HCT116 (cell line): ENCODE measurements around the gene ICA1. TPM values are rescaled to one million over a fixed set of nuclear protein-coding genes. Genes with fewer than 3 reads are reported as not detected.

Experiments
- ATAC-seq: fragments of 200-7000 bp; cut with Tn5 transposase; 2 replicates; pipeline ENCODE4 v1.9.1; 2020; ENCODE audit warnings: mild to moderate bottlenecking, moderate library complexity
- BruUV-seq: library from RNA; stranded (reverse); fragments of 400-500 nt; replicated peaks from 2 replicates; lab custom pipeline; 2021; lab: Mats Ljungman, UMichigan
- CTCF ChIA-PET: fragments of 300-600 bp; sonication (Branson Sonifier 250); formaldehyde crosslinking; loops from one replicate; lab custom pipeline; 2021; ENCODE audit warnings: antibody characterized with exemption; lab: Charles Lee
- POLR2A ChIA-PET: fragments of 300-600, 350-600 bp; sonication (Branson Sonifier 250); formaldehyde crosslinking; loops from one replicate; lab custom pipeline; 2021; ENCODE audit warnings: antibody characterized with exemption; lab: Charles Lee
- RAD21 ChIA-PET, 2 experiments: fragments of 300-600 bp; sonication (Branson Sonifier 250); formaldehyde crosslinking; loops; one replicate each; lab custom pipeline; 2023; ENCODE audit warnings: low total read pairs in 2 of 2; ENCODE audit not compliant: uncharacterized antibody in 2 of 2, unreplicated experiment in 2 of 2, low non-redundant PET in 1 of 2; lab: Charles Lee
- DNase-seq: peaks from one replicate; pipeline ENCODE4 v3.0.0-alpha.2; 2010; ENCODE audit warnings: low read depth, low spot score
- H2AFZ ChIP-seq: fragments of 200-600 bp; shearing (Covaris generic), sonication (generic); 2 replicates; pipeline ENCODE4 v1.6.1; 2017; ENCODE audit warnings: low read depth, mixed run types, mixed read lengths, antibody characterized with exemption, low read length; ENCODE audit not compliant: poor library complexity, severe bottlenecking
- H3K27ac ChIP-seq: 2 replicates; pipeline ENCODE4 v1.5.1; 2012; ENCODE audit warnings: low read depth, low read length
- H3K27me3 ChIP-seq: fragments of 200-600 bp; sonication (generic); 2 replicates; pipeline ENCODE4 v1.6.1; 2016; ENCODE audit warnings: mixed run types, low read length, mixed read lengths; ENCODE audit not compliant: insufficient read depth
- H3K36me3 ChIP-seq, 2 experiments: fragments of 200-500 bp in 1 of 2; fragments of 200-600 bp in 1 of 2; sonication (Bioruptor generic) in 1 of 2; sonication (generic) in 1 of 2; 2 replicates each; pipeline versions ENCODE4 v1.5.1 to v1.6.1; 2014 to 2016; ENCODE audit warnings: low read length in 2 of 2, inconsistent platforms in 1 of 2, mixed read lengths in 1 of 2, mixed run types in 1 of 2; ENCODE audit not compliant: insufficient read depth in 2 of 2, control insufficient read depth in 1 of 2
- H3K4me1 ChIP-seq, 2 experiments: fragments of 200-600 bp in 1 of 2; sonication (generic) in 1 of 2; 2 replicates each; pipeline versions ENCODE4 v1.5.1 to v1.6.1; 2012 to 2017; ENCODE audit warnings: low read length in 2 of 2, inconsistent platforms in 1 of 2, mild to moderate bottlenecking in 1 of 2, mixed read lengths in 1 of 2, mixed run types in 1 of 2, moderate library complexity in 1 of 2; ENCODE audit not compliant: insufficient read depth in 2 of 2, control insufficient read depth in 1 of 2
- H3K4me2 ChIP-seq: fragments of 200-600 bp; sonication (generic); 2 replicates; pipeline ENCODE4 v1.6.1; 2017; ENCODE audit warnings: mixed run types, low read length, mixed read lengths
- H3K4me3 ChIP-seq, 2 experiments: fragments of 200-600 bp in 1 of 2; sonication (generic) in 1 of 2; replicated peaks in 1 of 2; 2 replicates each; pipeline ENCODE4 v1.5.1; 2011 to 2016; ENCODE audit warnings: low read length in 2 of 2, control low read depth in 1 of 2, low read depth in 1 of 2, mild to moderate bottlenecking in 1 of 2, mixed read lengths in 1 of 2, mixed run types in 1 of 2
- H3K79me2 ChIP-seq: fragments of 200-600 bp; sonication (generic); 2 replicates; pipeline ENCODE4 v1.6.1; 2017; ENCODE audit warnings: mild to moderate bottlenecking, mixed run types, low read length, moderate library complexity, mixed read lengths; ENCODE audit not compliant: insufficient read depth
- H3K9ac ChIP-seq: fragments of 200-600 bp; sonication (generic); 2 replicates; pipeline ENCODE4 v1.6.1; 2016; ENCODE audit warnings: low read length, mixed read lengths
- H3K9me2 ChIP-seq: fragments of 200-600 bp; sonication (generic), shearing (Covaris generic); 2 replicates; pipeline ENCODE4 v1.6.1; 2017; ENCODE audit warnings: mixed run types, mild to moderate bottlenecking, moderate library complexity; ENCODE audit not compliant: insufficient read depth
- H3K9me3 ChIP-seq, 2 experiments: fragments of 200-500 bp in 1 of 2; fragments of 200-600 bp in 1 of 2; sonication (Bioruptor generic) in 1 of 2; sonication (generic) in 1 of 2; 2 replicates each; pipeline ENCODE4 v1.6.1; 2014 to 2017; ENCODE audit warnings: low read length in 2 of 2, mixed read lengths in 2 of 2, inconsistent platforms in 1 of 2, low read depth in 1 of 2, mild to moderate bottlenecking in 1 of 2, mixed run types in 1 of 2, moderate library complexity in 1 of 2; ENCODE audit not compliant: control insufficient read depth in 1 of 2, insufficient read depth in 1 of 2
- H4K20me1 ChIP-seq: fragments of 200-600 bp; sonication (generic), shearing (Covaris generic); 2 replicates; pipeline ENCODE4 v1.6.1; 2017; ENCODE audit warnings: mixed run types, mild to moderate bottlenecking, moderate library complexity; ENCODE audit not compliant: insufficient read depth
- CEBPB ChIP-seq: IDR thresholded peaks from 2 replicates; pipeline ENCODE4 v1.6.1; 2012; ENCODE audit warnings: low read depth
- CTCF ChIP-seq, 3 experiments: fragments of 200-600 bp in 1 of 3; sonication (generic) in 1 of 3; IDR thresholded peaks in 2 of 3; conservative IDR thresholded peaks in 1 of 3; 2 replicates each; pipeline ENCODE4 v1.5.1; 2012 to 2017; ENCODE audit warnings: low read depth in 2 of 3, low read length in 2 of 3, antibody characterized with exemption in 1 of 3, borderline replicate concordance in 1 of 3, control low read depth in 1 of 3, mild to moderate bottlenecking in 1 of 3, mixed read lengths in 1 of 3, mixed run types in 1 of 3, moderate library complexity in 1 of 3; ENCODE audit not compliant: insufficient read depth in 1 of 3
- ELF1 ChIP-seq: IDR thresholded peaks from 2 replicates; pipeline ENCODE4 v1.6.1; 2012; ENCODE audit warnings: low read depth, borderline replicate concordance
- FOSL1 ChIP-seq: IDR thresholded peaks from 2 replicates; pipeline ENCODE4 v1.6.1; 2012; ENCODE audit warnings: low read depth
- JUND ChIP-seq: IDR thresholded peaks from 2 replicates; pipeline ENCODE4 v1.6.1; 2012
- MAX ChIP-seq: IDR thresholded peaks from 2 replicates; pipeline ENCODE4 v1.6.1; 2012
- POLR2A ChIP-seq: IDR thresholded peaks from 2 replicates; pipeline ENCODE4 v1.7.0; 2011; ENCODE audit warnings: borderline replicate concordance; ENCODE audit not compliant: insufficient read depth, insufficient read length; ENCODE audit errors: extremely low read depth
- POLR2AphosphoS5 ChIP-seq: IDR thresholded peaks from 2 replicates; pipeline ENCODE4 v1.6.1; 2011; ENCODE audit warnings: mild to moderate bottlenecking, low read depth, low read length, moderate library complexity
- SIN3A ChIP-seq: IDR thresholded peaks from 2 replicates; pipeline ENCODE4 v1.6.1; 2012; ENCODE audit warnings: low read depth
- SP1 ChIP-seq: IDR thresholded peaks from 2 replicates; pipeline ENCODE4 v1.6.1; 2012; ENCODE audit warnings: low read depth
- SRF ChIP-seq: IDR thresholded peaks from 2 replicates; pipeline ENCODE4 v1.6.1; 2012; ENCODE audit warnings: low read depth
- TCF7L2 ChIP-seq: IDR thresholded peaks from 2 replicates; pipeline ENCODE4 v1.7.0; 2011; ENCODE audit warnings: borderline replicate concordance, inconsistent platforms; ENCODE audit not compliant: insufficient read depth, insufficient read length; ENCODE audit errors: extremely low read depth
- YY1 ChIP-seq: IDR thresholded peaks from 2 replicates; pipeline ENCODE4 v1.6.1; 2011; ENCODE audit warnings: low read length, low read depth, moderate library complexity, mild to moderate bottlenecking; ENCODE audit not compliant: insufficient replicate concordance; ENCODE audit errors: extremely low read depth
- ZBTB33 ChIP-seq: IDR thresholded peaks from 2 replicates; pipeline ENCODE4 v1.6.1; 2011; ENCODE audit warnings: mild to moderate bottlenecking, low read length, moderate library complexity; ENCODE audit not compliant: insufficient replicate concordance; ENCODE audit errors: extremely low read depth
- ZFX ChIP-seq: fragments of 450-650 bp; IDR thresholded peaks from 2 replicates; pipeline ENCODE4 v1.6.1; 2017
- intact Hi-C: fragments of 100-400 bp; cut with micrococcal nuclease; formaldehyde crosslinking; loops from 2 replicates; pipeline ENCODE4 v1.10.0; 2022
- total RNA-seq: library from RNA; stranded (reverse); gene quantifications from one replicate; pipeline ENCODE4 v1.2.1, GENCODE V29; 2021; ENCODE audit not compliant: unreplicated experiment
- TF ChIP-seq, protein P1 (sequence below): IDR thresholded peaks from 2 replicates; pipeline ENCODE4 v1.6.1; 2012; ENCODE audit warnings: low read depth

ICA1 gene
- total RNA-seq, 1 experiment from 2014 or later: 16.4 TPM

- TF ChIP-seq ZBTB33 (no peak), POLR2AphosphoS5 (no peak), TCF7L2 (no peak), YY1 (no peak), CTCF (IDR thresholded peaks at IDR 0.05 in 2 of 3, conservative IDR thresholded peaks at IDR 0.05 in 1 of 3; ENCODE audit: borderline replicate concordance in 1 of 3, insufficient read depth in 1 of 3, low read depth in 2 of 3, low read length in 2 of 3) (no peak), JUND (no peak)
- TF ChIP-seq, all 23 proteins: peak for 0
Observed at GRCh38 chr7:8125680-8126444, 136.1 kb downstream of the ICA1 start (continued).

- intact Hi-C loops: no loop called here
- DNase-seq: no peak
- Histone ChIP-seq H3K27me3 (no peaks in the 10 kb centered on the region), H3K4me1 (no peaks in the 10 kb centered on the region), H3K36me3 (no peaks in the 10 kb centered on the region), H3K27ac (no peak overlapping the region), H3K4me3 (no peak overlapping the region), H3K9ac (no peak overlapping the region), H3K79me2 (no peaks in the 10 kb centered on the region), H3K9me3 (no peaks in the 10 kb centered on the region), H2AFZ (no peak overlapping the region), H4K20me1 (no peaks in the 10 kb centered on the region), H3K9me2 (no peaks in the 10 kb centered on the region), H3K4me2 (no peak overlapping the region)
- no peak for ATAC-seq
- ChIA-PET CTCF (no interaction called here), POLR2A (no interaction called here), RAD21 (no interaction called here)
- BruUV-seq: no TSS peak
- TF ChIP-seq SIN3A: no peak
- no peak for TF ChIP-seq MAX
- no peak for TF ChIP-seq POLR2AphosphoS5
- TF ChIP-seq SP1: no peak
- TF ChIP-seq, protein P1, sequence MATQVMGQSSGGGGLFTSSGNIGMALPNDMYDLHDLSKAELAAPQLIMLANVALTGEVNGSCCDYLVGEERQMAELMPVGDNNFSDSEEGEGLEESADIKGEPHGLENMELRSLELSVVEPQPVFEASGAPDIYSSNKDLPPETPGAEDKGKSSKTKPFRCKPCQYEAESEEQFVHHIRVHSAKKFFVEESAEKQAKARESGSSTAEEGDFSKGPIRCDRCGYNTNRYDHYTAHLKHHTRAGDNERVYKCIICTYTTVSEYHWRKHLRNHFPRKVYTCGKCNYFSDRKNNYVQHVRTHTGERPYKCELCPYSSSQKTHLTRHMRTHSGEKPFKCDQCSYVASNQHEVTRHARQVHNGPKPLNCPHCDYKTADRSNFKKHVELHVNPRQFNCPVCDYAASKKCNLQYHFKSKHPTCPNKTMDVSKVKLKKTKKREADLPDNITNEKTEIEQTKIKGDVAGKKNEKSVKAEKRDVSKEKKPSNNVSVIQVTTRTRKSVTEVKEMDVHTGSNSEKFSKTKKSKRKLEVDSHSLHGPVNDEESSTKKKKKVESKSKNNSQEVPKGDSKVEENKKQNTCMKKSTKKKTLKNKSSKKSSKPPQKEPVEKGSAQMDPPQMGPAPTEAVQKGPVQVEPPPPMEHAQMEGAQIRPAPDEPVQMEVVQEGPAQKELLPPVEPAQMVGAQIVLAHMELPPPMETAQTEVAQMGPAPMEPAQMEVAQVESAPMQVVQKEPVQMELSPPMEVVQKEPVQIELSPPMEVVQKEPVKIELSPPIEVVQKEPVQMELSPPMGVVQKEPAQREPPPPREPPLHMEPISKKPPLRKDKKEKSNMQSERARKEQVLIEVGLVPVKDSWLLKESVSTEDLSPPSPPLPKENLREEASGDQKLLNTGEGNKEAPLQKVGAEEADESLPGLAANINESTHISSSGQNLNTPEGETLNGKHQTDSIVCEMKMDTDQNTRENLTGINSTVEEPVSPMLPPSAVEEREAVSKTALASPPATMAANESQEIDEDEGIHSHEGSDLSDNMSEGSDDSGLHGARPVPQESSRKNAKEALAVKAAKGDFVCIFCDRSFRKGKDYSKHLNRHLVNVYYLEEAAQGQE: no peak
- TF ChIP-seq POLR2A: no peak
- no peak for TF ChIP-seq ELF1
- TF ChIP-seq SRF: no peak
- no peak for TF ChIP-seq FOSL1
- TF ChIP-seq YY1: no peak
- TF ChIP-seq ZFX: no peak
- no peak for TF ChIP-seq JUND
- no peak for TF ChIP-seq CEBPB
Observed at GRCh38 chr7:8121243-8121642, 140.7 kb downstream of the ICA1 start.
